Gastroesophageal sphincter (tissue), 4 donors: Measurements from ENCODE around the gene NEDD4L. TPM values are rescaled to one million over a fixed set of nuclear protein-coding genes. Genes with fewer than 3 reads are reported as not detected.

Experiments used
- ATAC-seq: fragments of 150-250 bp; one replicate; pipeline ENCODE4 v1.9.1; 2016; ENCODE audit warnings: mild to moderate bottlenecking, moderate library complexity
- H3K27ac ChIP-seq, 4 donors: fragments of 200-600 bp; sonication (generic) in 3 of 4; 1 replicate in 3 of 4; 2 replicates in 1 of 4; pipeline ENCODE4 v1.5.1; 2016 to 2019
- H3K27me3 ChIP-seq: fragments of 200-600 bp; sonication (generic); one replicate; pipeline ENCODE4 v1.5.1; 2019
- H3K36me3 ChIP-seq, 2 donors: fragments of 200-600 bp; sonication (generic); one replicate each; pipeline ENCODE4 v1.5.1; 2019; ENCODE audit warnings: control low read depth in 1 of 2
- H3K4me1 ChIP-seq, 3 donors: fragments of 200-600 bp; sonication (generic); 1 replicate in 2 of 3; 2 replicates in 1 of 3; pipeline ENCODE4 v1.5.1; 2016 to 2019; ENCODE audit warnings: control low read depth in 2 of 3
- H3K4me3 ChIP-seq, 2 donors: fragments of 200-600 bp; sonication (generic); one replicate each; pipeline ENCODE4 v1.5.1; 2019; ENCODE audit warnings: mild to moderate bottlenecking in 1 of 2, moderate library complexity in 1 of 2
- H3K9me3 ChIP-seq, 3 donors: fragments of 200-600 bp; sonication (generic); one replicate each; pipeline ENCODE4 v1.5.1; 2017 to 2019; ENCODE audit warnings: control low read depth in 2 of 3
- CTCF ChIP-seq, 4 experiments: fragments of 200-600 bp in 2 of 4; fragments of 450-650 bp in 2 of 4; sonication (generic) in 1 of 4; IDR thresholded peaks; one replicate each; pipeline ENCODE4 v1.5.1; 2017 to 2019; ENCODE audit warnings: antibody characterized with exemption in 4 of 4, mild to moderate bottlenecking in 2 of 4, moderate library complexity in 2 of 4
- EP300 ChIP-seq: sonication (generic); formaldehyde crosslinking; IDR thresholded peaks from one replicate; pipeline ENCODE4 v1.6.1; 2017; ENCODE audit warnings: antibody characterized with exemption, mild to moderate bottlenecking
- POLR2A ChIP-seq, 2 donors: fragments of 450-650 bp; IDR thresholded peaks; one replicate each; pipeline ENCODE4 v1.6.1; 2017; ENCODE audit warnings: antibody characterized with exemption in 2 of 2, mild to moderate bottlenecking in 2 of 2, moderate library complexity in 1 of 2
- POLR2AphosphoS5 ChIP-seq: sonication (generic); formaldehyde crosslinking; IDR thresholded peaks from one replicate; pipeline ENCODE4 v1.6.1; 2017; ENCODE audit warnings: antibody characterized with exemption
- WGBS, 2 donors: methylation state at CpG; one replicate each; pipeline ENCODE4 v1.1.5; 2018; ENCODE audit warnings: low coverage in 1 of 2; 5-methylcytosine and 5-hydroxymethylcytosine counted together
- total RNA-seq, 4 donors: library from RNA; depleted of rRNA; stranded (reverse); fragments of >200 nt; gene quantifications; one replicate each; pipeline ENCODE4 v1.1.0, GENCODE V29; 2016

The NEDD4L gene
- total RNA-seq, 4 donors from 2014 or later, result 37.0 to 50.9 (median 43.0) TPM

- no peaks in the 10 kb centered on the region for H3K27me3 ChIP-seq
- WGBS, 2 donors, result 57 to 71% methylated on average over 2 of the region's 2 CpGs
- no peaks in the 10 kb centered on the region for H3K36me3 ChIP-seq
- no peak for ATAC-seq
- H3K27ac ChIP-seq, result no peak overlapping the region
- no peaks in the 10 kb centered on the region for H3K9me3 ChIP-seq
- H3K4me3 ChIP-seq, result no peak overlapping the region
- no peak for TF ChIP-seq EP300
- TF ChIP-seq CTCF (IDR thresholded peaks at IDR 0.05), result no peak
- TF ChIP-seq POLR2A (IDR thresholded peaks at IDR 0.05), result no peak
- TF ChIP-seq POLR2AphosphoS5, result no peak
- peaks cover 0 to 52% (median 0%) of the 10 kb centered on the region in 3 donors for H3K4me1 ChIP-seq
These were observed 227.7 kb downstream of the NEDD4L start for GRCh38 chr18:58271770-58272169.

GRCh38 chr18:58272209-58272608 is 228.2 kb downstream of the NEDD4L start:
- H3K36me3 ChIP-seq, result no peaks in the 10 kb centered on the region
- no peak for TF ChIP-seq POLR2AphosphoS5
- no peak for TF ChIP-seq POLR2A (IDR thresholded peaks at IDR 0.05)
- TF ChIP-seq EP300, result no peak
- no peak for TF ChIP-seq CTCF (IDR thresholded peaks at IDR 0.05)
- no peak overlapping the region for H3K27ac ChIP-seq
- H3K4me1 ChIP-seq, result peaks cover 0 to 52% (median 0%) of the 10 kb centered on the region in 3 donors
- no peak for ATAC-seq
- no peaks in the 10 kb centered on the region for H3K27me3 ChIP-seq
- no peaks in the 10 kb centered on the region for H3K9me3 ChIP-seq
- whole genome bisulfite sequencing, 2 donors, result 83 to 92% methylated on average over 5 to 6 of the region's 6 CpGs
- no peak overlapping the region for H3K4me3 ChIP-seq

GRCh38 chr18:58272779-58273435 is 228.9 kb downstream of the NEDD4L start:
- Histone ChIP-seq H3K27ac (no peak overlapping the region), H3K4me1 (peaks cover 0 to 51% (median 0%) of the 10 kb centered on the region in 3 donors), H3K36me3 (no peaks in the 10 kb centered on the region), H3K9me3 (no peaks in the 10 kb centered on the region), H3K27me3 (no peaks in the 10 kb centered on the region), H3K4me3 (no peak overlapping the region)
- no peak for ATAC-seq
- WGBS, 2 donors, result 87 to 89% methylated on average over 6 to 7 of the region's 7 CpGs
- TF ChIP-seq CTCF (IDR thresholded peaks at IDR 0.05) (no peak), POLR2A (IDR thresholded peaks at IDR 0.05) (no peak)

GRCh38 chr18:58275176-58275575 is 231.2 kb downstream of the NEDD4L start:
- 42 to 83% methylated on average over 1 of the region's 1 CpG for WGBS, 2 donors
- Histone ChIP-seq H3K9me3 (no peaks in the 10 kb centered on the region), H3K27me3 (no peaks in the 10 kb centered on the region), H3K4me3 (no peak overlapping the region), H3K4me1 (peaks cover 0 to 35% (median 0%) of the 10 kb centered on the region in 3 donors), H3K27ac (no peak overlapping the region), H3K36me3 (no peaks in the 10 kb centered on the region)
- no peak for ATAC-seq
- TF ChIP-seq CTCF (IDR thresholded peaks at IDR 0.05) (no peak), EP300 (no peak), POLR2A (IDR thresholded peaks at IDR 0.05) (no peak), POLR2AphosphoS5 (no peak)
